ENCODE measurements around the gene ACLY.

The ACLY gene

GRCh38 chr17:41907633-41908539, 10.9 kb downstream of the ACLY start:
- H3K36me3 ChIP-seq (ENCODE audit: control insufficient read depth, insufficient read depth, low read length) = peaks cover 95% of the 10 kb centered on the region
- H3K4me3 ChIP-seq (ENCODE audit: low read depth, low read length) = no peak overlapping the region
- H3K9me3 ChIP-seq (ENCODE audit: control insufficient read depth, insufficient read depth, low read length) = no peaks in the 10 kb centered on the region
- H3K27me3 ChIP-seq (ENCODE audit: control insufficient read depth, insufficient read depth, low read length) = no peaks in the 10 kb centered on the region
- no peak overlapping the region for H3K27ac ChIP-seq (ENCODE audit: low read depth, low read length)
- H3K4me1 ChIP-seq (ENCODE audit: control insufficient read depth, insufficient read depth, low read length) = no peaks in the 10 kb centered on the region
- no peak overlapping the region for H3K9ac ChIP-seq (ENCODE audit: low read depth, low read length)

DNA sequence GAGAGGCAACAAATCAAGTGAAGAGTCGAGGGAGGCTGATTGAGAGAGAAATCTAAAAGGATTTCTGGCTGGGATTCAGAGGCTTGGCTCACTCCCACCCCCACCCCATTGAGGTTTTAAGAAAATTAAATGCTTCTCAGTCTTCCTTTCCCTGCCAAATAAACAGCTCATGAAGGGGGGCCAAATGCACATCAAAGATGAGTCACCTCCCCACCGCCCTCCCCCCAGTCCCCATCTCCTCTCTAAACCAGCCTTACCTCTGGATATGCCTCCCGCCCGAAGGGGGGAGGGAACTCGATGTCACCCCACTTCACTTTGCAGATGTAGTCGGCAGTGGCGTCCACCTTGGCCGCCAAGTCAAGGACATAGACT, 11.6 kb downstream of the ACLY start:
- Histone ChIP-seq H3K27me3 (ENCODE audit: control insufficient read depth, insufficient read depth, low read length) (no peaks in the 10 kb centered on the region), H3K4me1 (ENCODE audit: control insufficient read depth, insufficient read depth, low read length) (no peaks in the 10 kb centered on the region), H3K4me3 (ENCODE audit: low read depth, low read length) (no peak overlapping the region), H3K9me3 (ENCODE audit: control insufficient read depth, insufficient read depth, low read length) (no peaks in the 10 kb centered on the region), H3K9ac (ENCODE audit: low read depth, low read length) (no peak overlapping the region), H3K27ac (ENCODE audit: low read depth, low read length) (no peak overlapping the region), H3K36me3 (ENCODE audit: control insufficient read depth, insufficient read depth, low read length) (peaks cover 95% of the 10 kb centered on the region)

GRCh38 chr17:41906465-41907184, 12.1 kb downstream of the ACLY start:
- Histone ChIP-seq H3K27me3 (ENCODE audit: control insufficient read depth, insufficient read depth, low read length) (no peaks in the 10 kb centered on the region), H3K4me3 (ENCODE audit: low read depth, low read length) (no peak overlapping the region), H3K4me1 (ENCODE audit: control insufficient read depth, insufficient read depth, low read length) (no peaks in the 10 kb centered on the region), H3K27ac (ENCODE audit: low read depth, low read length) (no peak overlapping the region), H3K9ac (ENCODE audit: low read depth, low read length) (no peak overlapping the region), H3K9me3 (ENCODE audit: control insufficient read depth, insufficient read depth, low read length) (no peaks in the 10 kb centered on the region), H3K36me3 (ENCODE audit: control insufficient read depth, insufficient read depth, low read length) (peaks cover 95% of the 10 kb centered on the region)

GRCh38 chr17:41905172-41905571, 13.6 kb downstream of the ACLY start:
- H3K9ac ChIP-seq (ENCODE audit: low read depth, low read length) = no peak overlapping the region
- no peaks in the 10 kb centered on the region for H3K9me3 ChIP-seq (ENCODE audit: control insufficient read depth, insufficient read depth, low read length)
- H3K27ac ChIP-seq (ENCODE audit: low read depth, low read length) = no peak overlapping the region
- H3K4me1 ChIP-seq (ENCODE audit: control insufficient read depth, insufficient read depth, low read length) = no peaks in the 10 kb centered on the region
- H3K36me3 ChIP-seq (ENCODE audit: control insufficient read depth, insufficient read depth, low read length) = peaks cover 94% of the 10 kb centered on the region
- no peaks in the 10 kb centered on the region for H3K27me3 ChIP-seq (ENCODE audit: control insufficient read depth, insufficient read depth, low read length)
- H3K4me3 ChIP-seq (ENCODE audit: low read depth, low read length) = no peak overlapping the region

- peaks cover 92% of the 10 kb centered on the region for H3K36me3 ChIP-seq (ENCODE audit: control insufficient read depth, insufficient read depth, low read length)
Observed at GRCh38 chr17:41904242-41904841, 14.4 kb downstream of the ACLY start.

GRCh38 chr17:41901646-41902045, 17.1 kb downstream of the ACLY start:
- no peak overlapping the region for H3K4me3 ChIP-seq (ENCODE audit: low read depth, low read length)
- no peak overlapping the region for H3K27ac ChIP-seq (ENCODE audit: low read depth, low read length)
- no peak overlapping the region for H3K9ac ChIP-seq (ENCODE audit: low read depth, low read length)
- H3K36me3 ChIP-seq (ENCODE audit: control insufficient read depth, insufficient read depth, low read length) = peaks cover 93% of the 10 kb centered on the region
- no peaks in the 10 kb centered on the region for H3K4me1 ChIP-seq (ENCODE audit: control insufficient read depth, insufficient read depth, low read length)
- no peaks in the 10 kb centered on the region for H3K9me3 ChIP-seq (ENCODE audit: control insufficient read depth, insufficient read depth, low read length)
- no peaks in the 10 kb centered on the region for H3K27me3 ChIP-seq (ENCODE audit: control insufficient read depth, insufficient read depth, low read length)

More at GRCh38 chr17:41904242-41904841, 14.4 kb downstream of the ACLY start:
- H3K4me1 ChIP-seq (ENCODE audit: control insufficient read depth, insufficient read depth, low read length) = no peaks in the 10 kb centered on the region
- H3K9me3 ChIP-seq (ENCODE audit: control insufficient read depth, insufficient read depth, low read length) = no peaks in the 10 kb centered on the region
- no peak overlapping the region for H3K4me3 ChIP-seq (ENCODE audit: low read depth, low read length)
- no peaks in the 10 kb centered on the region for H3K27me3 ChIP-seq (ENCODE audit: control insufficient read depth, insufficient read depth, low read length)
- no peak overlapping the region for H3K27ac ChIP-seq (ENCODE audit: low read depth, low read length)
- H3K9ac ChIP-seq (ENCODE audit: low read depth, low read length) = no peak overlapping the region

DNA sequence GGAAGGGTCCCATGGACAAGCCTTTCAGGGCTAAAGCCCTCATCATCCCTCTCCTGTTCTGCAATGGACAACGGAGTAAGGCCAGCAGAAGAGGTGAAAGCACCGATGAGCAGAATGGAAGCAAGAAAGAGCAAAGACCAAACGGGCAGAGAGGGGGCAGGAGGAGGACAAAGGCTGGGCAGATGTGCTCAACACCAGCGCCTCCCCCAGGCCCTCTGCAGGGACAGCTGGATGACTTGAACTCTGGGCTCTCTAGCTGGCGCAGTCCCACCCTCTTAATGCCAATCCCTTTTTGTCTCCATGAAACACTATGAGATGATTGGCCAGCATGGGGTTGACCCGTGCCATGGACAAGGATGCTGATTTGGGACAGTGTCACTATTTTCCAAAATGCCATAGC, 22.0 kb downstream of the ACLY start:
- Histone ChIP-seq H3K36me3 (ENCODE audit: control insufficient read depth, insufficient read depth, low read length) (peaks cover 95% of the 10 kb centered on the region), H3K27me3 (ENCODE audit: control insufficient read depth, insufficient read depth, low read length) (no peaks in the 10 kb centered on the region), H3K9ac (ENCODE audit: low read depth, low read length) (no peak overlapping the region), H3K4me1 (ENCODE audit: control insufficient read depth, insufficient read depth, low read length) (no peaks in the 10 kb centered on the region), H3K9me3 (ENCODE audit: control insufficient read depth, insufficient read depth, low read length) (no peaks in the 10 kb centered on the region), H3K27ac (ENCODE audit: low read depth, low read length) (no peak overlapping the region), H3K4me3 (ENCODE audit: low read depth, low read length) (no peak overlapping the region)

DNA sequence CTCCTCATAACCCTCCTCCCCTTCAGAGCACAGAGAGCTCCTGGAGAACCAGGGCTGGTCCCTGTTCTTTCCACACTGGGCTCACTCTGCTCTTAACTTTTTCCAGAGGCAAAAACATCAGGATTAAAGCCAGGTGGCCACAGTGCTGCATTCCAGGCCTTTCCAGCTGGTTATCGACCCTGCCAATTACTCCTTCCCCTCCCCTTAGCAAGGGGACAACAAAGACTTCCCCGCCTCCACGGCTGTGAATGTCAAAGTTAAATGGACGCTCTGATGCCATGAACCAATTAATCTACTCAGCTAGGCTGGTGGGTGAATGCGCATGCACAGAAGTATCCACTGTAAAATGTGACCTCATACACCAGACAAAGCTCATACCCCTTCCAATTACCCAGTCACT, 23.1 kb downstream of the ACLY start:
- Histone ChIP-seq H3K27me3 (ENCODE audit: control insufficient read depth, insufficient read depth, low read length) (no peaks in the 10 kb centered on the region), H3K4me3 (ENCODE audit: low read depth, low read length) (no peak overlapping the region), H3K9ac (ENCODE audit: low read depth, low read length) (no peak overlapping the region), H3K9me3 (ENCODE audit: control insufficient read depth, insufficient read depth, low read length) (no peaks in the 10 kb centered on the region), H3K27ac (ENCODE audit: low read depth, low read length) (no peak overlapping the region), H3K4me1 (ENCODE audit: control insufficient read depth, insufficient read depth, low read length) (no peaks in the 10 kb centered on the region), H3K36me3 (ENCODE audit: control insufficient read depth, insufficient read depth, low read length) (peaks cover 95% of the 10 kb centered on the region)

DNA sequence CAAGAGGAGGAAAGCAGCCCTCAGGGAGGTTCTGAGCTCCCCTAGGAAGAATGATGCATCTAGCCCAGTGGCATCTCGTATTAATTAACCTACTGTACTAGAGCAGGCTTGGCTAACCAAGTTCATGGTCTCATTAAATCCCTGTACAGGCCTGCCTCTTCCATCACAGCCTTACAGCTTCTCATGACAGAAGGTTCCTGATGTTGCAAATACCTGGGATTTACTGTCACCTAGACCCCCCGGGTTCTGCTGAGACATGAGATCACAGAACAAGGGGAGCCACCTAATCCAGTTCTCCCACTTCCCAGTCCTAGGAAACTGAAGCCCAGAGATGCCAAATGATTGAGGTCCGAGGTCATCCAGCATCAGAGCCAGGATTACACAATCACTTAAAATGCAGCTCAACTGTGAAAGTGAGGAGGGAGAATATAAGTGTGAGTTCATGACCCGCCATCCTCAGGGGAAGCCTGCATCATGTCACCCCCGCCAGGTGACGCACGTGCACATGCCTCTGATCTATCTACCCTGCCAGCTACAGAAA, 23.9 kb downstream of the ACLY start:
- Histone ChIP-seq H3K9me3 (ENCODE audit: control insufficient read depth, insufficient read depth, low read length) (no peaks in the 10 kb centered on the region), H3K4me1 (ENCODE audit: control insufficient read depth, insufficient read depth, low read length) (no peaks in the 10 kb centered on the region), H3K9ac (ENCODE audit: low read depth, low read length) (no peak overlapping the region), H3K27ac (ENCODE audit: low read depth, low read length) (no peak overlapping the region), H3K36me3 (ENCODE audit: control insufficient read depth, insufficient read depth, low read length) (peaks cover 94% of the 10 kb centered on the region), H3K27me3 (ENCODE audit: control insufficient read depth, insufficient read depth, low read length) (no peaks in the 10 kb centered on the region), H3K4me3 (ENCODE audit: low read depth, low read length) (no peak overlapping the region)

- Histone ChIP-seq H3K27ac (ENCODE audit: low read depth, low read length) (no peak overlapping the region), H3K36me3 (ENCODE audit: control insufficient read depth, insufficient read depth, low read length) (peaks cover 94% of the 10 kb centered on the region), H3K9ac (ENCODE audit: low read depth, low read length) (no peak overlapping the region), H3K9me3 (ENCODE audit: control insufficient read depth, insufficient read depth, low read length) (no peaks in the 10 kb centered on the region), H3K4me3 (ENCODE audit: low read depth, low read length) (no peak overlapping the region), H3K4me1 (ENCODE audit: control insufficient read depth, insufficient read depth, low read length) (no peaks in the 10 kb centered on the region), H3K27me3 (ENCODE audit: control insufficient read depth, insufficient read depth, low read length) (no peaks in the 10 kb centered on the region)
Observed at GRCh38 chr17:41893384-41893783, 25.4 kb downstream of the ACLY start.

GRCh38 chr17:41892021-41892376, 26.8 kb downstream of the ACLY start:
- no peak overlapping the region for H3K9ac ChIP-seq (ENCODE audit: low read depth, low read length)
- H3K36me3 ChIP-seq (ENCODE audit: control insufficient read depth, insufficient read depth, low read length) = peaks cover 93% of the 10 kb centered on the region
- no peak overlapping the region for H3K27ac ChIP-seq (ENCODE audit: low read depth, low read length)
- H3K9me3 ChIP-seq (ENCODE audit: control insufficient read depth, insufficient read depth, low read length) = no peaks in the 10 kb centered on the region
- no peaks in the 10 kb centered on the region for H3K4me1 ChIP-seq (ENCODE audit: control insufficient read depth, insufficient read depth, low read length)
- H3K4me3 ChIP-seq (ENCODE audit: low read depth, low read length) = no peak overlapping the region
- no peaks in the 10 kb centered on the region for H3K27me3 ChIP-seq (ENCODE audit: control insufficient read depth, insufficient read depth, low read length)
